ENCODE data around the gene ZCCHC8.
"Not testable (repeated sequence)": the region's sequence is repeated elsewhere in the genome, so short reads cannot be mapped to it uniquely, and the experiment has no call there.

ZCCHC8 gene

GRCh38 chr12:122500685-122501488, at the start of gene ZCCHC8:
Gene ZCCHC8 (minus strand): TSS chr12:122500932. CDS start chr12:122500840, 92 bp downstream.
- DNase-seq (ENCODE audit: low read depth in 2 of 2): peak; percentile 89 to 91

- no peak for DNase-seq (ENCODE audit: low read depth in 2 of 2)
These were observed 46.6 kb upstream of the ZCCHC8 start for GRCh38 chr12:122547330-122547729.

- DNase-seq (ENCODE audit: low read depth in 2 of 2): no peak
These were observed 45.1 kb upstream of the ZCCHC8 start for GRCh38 chr12:122545855-122546254.

- no peak for DNase-seq (ENCODE audit: low read depth in 2 of 2)
These were observed 43.8 kb upstream of the ZCCHC8 start for GRCh38 chr12:122544537-122544936.

- DNase-seq (ENCODE audit: low read depth in 2 of 2): no peak
These were observed 37.8 kb upstream of the ZCCHC8 start for GRCh38 chr12:122538496-122538895.

GRCh38 chr12:122537021-122537420, 36.3 kb upstream of the ZCCHC8 start:
- DNase-seq (ENCODE audit: low read depth in 2 of 2): no peak

GRCh38 chr12:122533856-122534255, 33.1 kb upstream of the ZCCHC8 start:
- DNase-seq (ENCODE audit: low read depth in 2 of 2): no peak

- DNase-seq (ENCODE audit: low read depth in 2 of 2): no peak
These were observed 28.3 kb upstream of the ZCCHC8 start for GRCh38 chr12:122528992-122529391.

- no peak for DNase-seq (ENCODE audit: low read depth in 2 of 2)
These were observed 27.9 kb upstream of the ZCCHC8 start for GRCh38 chr12:122528582-122528981.

GRCh38 chr12:122527478-122527944, 26.8 kb upstream of the ZCCHC8 start:
- no peak for DNase-seq (ENCODE audit: low read depth in 2 of 2)

GRCh38 chr12:122526683-122527477, 26.1 kb upstream of the ZCCHC8 start, which contains the start of the genes KNTC1 and RSRC2:
Gene KNTC1 (plus strand): TSS chr12:122527249. CDS start chr12:122530064, 2,815 bp downstream.
Gene RSRC2 (minus strand): TSS chr12:122526936. CDS start chr12:122526853, 83 bp downstream.
- peak; percentile 95 to 98 for DNase-seq (ENCODE audit: low read depth in 2 of 2)

GRCh38 chr12:122523846-122524718, 23.4 kb upstream of the ZCCHC8 start:
- no peak for DNase-seq (ENCODE audit: low read depth in 2 of 2)

GRCh38 chr12:122523280-122523679, 22.5 kb upstream of the ZCCHC8 start:
- no peak for DNase-seq (ENCODE audit: low read depth in 2 of 2)

GRCh38 chr12:122520676-122521075, 19.9 kb upstream of the ZCCHC8 start:
- no peak for DNase-seq (ENCODE audit: low read depth in 2 of 2)

GRCh38 chr12:122519418-122519817, 18.7 kb upstream of the ZCCHC8 start:
- DNase-seq (ENCODE audit: low read depth in 2 of 2): no peak

- no peak for DNase-seq (ENCODE audit: low read depth in 2 of 2)
These were observed 18.2 kb upstream of the ZCCHC8 start for GRCh38 chr12:122518908-122519307.

- DNase-seq (ENCODE audit: low read depth in 2 of 2): no peak
These were observed 17.1 kb upstream of the ZCCHC8 start for GRCh38 chr12:122517877-122518276.

- DNase-seq (ENCODE audit: low read depth in 2 of 2): no peak
These were observed 16.0 kb upstream of the ZCCHC8 start for GRCh38 chr12:122516544-122517361.

GRCh38 chr12:122515275-122515674, 14.5 kb upstream of the ZCCHC8 start:
- DNase-seq (ENCODE audit: low read depth in 2 of 2): no peak

GRCh38 chr12:122513660-122514059, 12.9 kb upstream of the ZCCHC8 start:
- DNase-seq (ENCODE audit: low read depth in 2 of 2): no peak

GRCh38 chr12:122513028-122513427, 12.3 kb upstream of the ZCCHC8 start:
- not testable (repeated sequence) for DNase-seq (ENCODE audit: low read depth in 2 of 2)

All from activated CD8-positive, alpha-beta memory T cell treated with anti-CD3 and anti-CD28 coated beads for 4 hours (primary cell).